Activated CD4-positive, alpha-beta T cell treated with anti-CD3 and anti-CD28 coated beads, Interleukin-2, amount 50 U/mL, for 4 hours (primary cell): ENCODE results near the gene CACNA1S.
A peak's percentile ranks its signal among the peaks of the same experiment; 100 is the strongest.

Experiments
- DNase-seq, 2 experiments: peaks; one replicate each; pipeline ENCODE4 v3.0.0-alpha.2; 2020

CACNA1S gene

DNA sequence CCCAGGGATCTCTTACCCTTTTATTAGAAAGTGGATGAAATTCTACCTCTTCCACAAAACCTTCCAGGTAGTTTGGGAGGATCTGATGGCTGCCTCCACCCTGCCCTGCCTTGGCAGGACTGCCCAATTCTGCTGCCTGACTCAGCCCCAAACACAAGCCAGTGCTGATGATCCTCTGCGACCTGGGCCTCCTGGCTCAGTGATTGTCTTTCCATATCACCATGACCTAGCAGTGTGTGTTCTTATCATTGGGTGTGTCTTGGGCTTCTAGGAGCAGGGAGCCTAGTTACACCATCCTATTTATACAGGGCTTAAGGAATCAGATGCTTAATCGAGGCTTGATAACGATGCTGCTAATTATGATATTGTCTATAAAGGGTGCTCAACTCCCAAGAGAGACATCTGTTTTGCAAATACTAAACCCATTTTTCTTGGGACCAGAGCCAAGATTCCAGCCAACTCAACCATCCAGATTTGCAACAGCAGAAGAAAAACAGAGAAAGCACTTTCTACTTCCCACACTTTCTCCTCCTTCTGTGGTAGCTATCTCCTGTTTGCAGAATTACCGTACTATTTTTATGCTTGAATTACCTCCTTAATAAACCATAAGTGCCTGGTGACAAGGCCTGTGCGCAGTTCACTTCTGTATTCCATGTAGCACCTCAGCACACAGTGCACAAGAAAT, 52.2 kb downstream of the CACNA1S start:
- no peak for DNase-seq

- no peak for DNase-seq
Measured at GRCh38 chr1:201059401-201059800, 52.8 kb downstream of the CACNA1S start.

- no peak for DNase-seq
Measured at GRCh38 chr1:201054091-201054543, 58.1 kb downstream of the CACNA1S start.

GRCh38 chr1:201053155-201053860, 58.9 kb downstream of the CACNA1S start:
- DNase-seq = no peak

- DNase-seq = no peak
Measured at GRCh38 chr1:201051399-201051798, 60.8 kb downstream of the CACNA1S start.

DNA sequence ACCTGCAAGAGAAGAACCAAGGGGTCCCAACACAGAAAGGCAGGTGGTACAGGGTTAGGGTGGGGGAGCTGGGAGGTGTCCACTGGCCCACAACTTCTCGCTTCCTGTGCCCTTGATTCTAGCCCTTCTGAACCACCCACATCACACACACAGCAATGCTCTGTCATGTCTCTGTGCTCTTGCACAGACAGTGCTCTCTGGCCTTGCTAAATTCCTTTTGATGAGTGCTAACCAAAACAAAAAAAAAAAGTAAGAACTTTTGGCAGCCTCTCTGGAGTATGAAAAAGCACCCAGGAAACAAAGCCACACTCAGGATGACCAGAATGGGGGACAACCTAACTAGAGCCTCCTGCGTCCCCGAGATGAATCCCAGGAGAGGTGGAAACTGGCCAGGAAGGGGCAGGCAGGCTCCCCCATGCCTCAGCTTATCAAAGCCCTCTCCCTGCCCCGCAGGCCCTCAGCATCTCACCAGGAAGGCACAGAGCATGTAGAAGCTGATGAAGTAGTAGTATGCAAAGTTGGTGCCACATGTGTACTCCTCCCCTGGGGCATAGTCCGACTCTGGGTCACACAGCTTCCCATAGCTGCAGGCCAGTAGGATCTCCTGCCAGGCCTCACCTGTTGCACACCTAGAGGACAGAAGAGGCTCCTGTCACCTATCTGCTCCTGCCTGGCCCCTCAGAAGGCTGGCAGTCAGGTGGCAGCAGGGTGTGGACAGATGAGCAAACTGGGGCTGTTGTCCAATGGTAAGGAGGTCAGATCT, 61.5 kb downstream of the CACNA1S start:
- DNase-seq = no peak

DNA sequence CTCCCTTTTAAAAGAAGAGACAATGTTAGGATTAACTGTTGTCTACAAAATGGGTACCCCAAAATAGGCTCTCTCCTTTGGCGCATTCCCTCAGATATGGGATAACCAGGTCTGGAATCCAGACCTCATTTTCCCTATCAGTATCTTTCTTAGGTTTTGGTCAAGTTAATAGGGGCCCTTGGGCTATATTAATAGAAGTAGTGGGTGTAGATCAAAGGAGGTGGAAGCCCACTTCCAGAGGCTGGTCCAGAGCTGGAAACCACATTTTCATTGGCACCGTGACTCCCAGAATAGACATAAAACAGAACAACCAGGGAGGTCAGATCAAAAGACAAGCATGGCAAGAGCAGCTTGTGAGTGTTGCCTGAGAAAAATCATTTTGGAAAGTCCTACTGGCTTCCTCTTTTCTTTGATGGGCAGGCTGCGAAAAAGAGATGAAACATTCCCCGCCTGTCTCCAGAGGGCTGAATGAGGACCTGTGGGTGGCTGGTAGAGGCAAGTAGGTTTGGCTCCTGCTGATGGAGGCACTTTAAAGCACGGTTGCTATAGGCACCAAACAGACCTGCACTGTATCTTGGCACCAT, 62.9 kb downstream of the CACNA1S start:
- no peak for DNase-seq

- no peak for DNase-seq
Measured at GRCh38 chr1:201048521-201048920, 63.7 kb downstream of the CACNA1S start.

DNA sequence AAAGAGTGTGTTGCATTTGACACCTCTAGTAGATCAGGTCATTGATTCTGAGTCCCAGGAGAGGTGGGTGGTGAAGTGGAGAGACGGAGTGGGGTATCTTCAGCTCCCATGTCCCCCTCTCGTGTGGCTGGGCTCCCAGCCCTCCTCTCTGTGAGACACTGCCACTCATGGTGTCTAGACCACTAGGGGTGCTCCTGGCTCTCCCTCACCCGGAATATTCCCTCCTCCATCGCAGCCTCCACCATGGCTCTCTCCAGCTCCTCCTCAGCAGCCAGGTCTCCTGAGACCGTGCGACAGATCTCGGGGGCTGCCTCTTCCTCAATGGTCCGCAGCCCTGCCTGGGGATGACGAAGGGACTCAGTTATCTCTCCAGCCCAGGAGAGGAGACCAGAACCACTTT, 68.1 kb downstream of the CACNA1S start:
- DNase-seq = no peak

GRCh38 chr1:201042779-201043461, 69.3 kb downstream of the CACNA1S start:
- DNase-seq = peak; percentile 69 to 73

DNA sequence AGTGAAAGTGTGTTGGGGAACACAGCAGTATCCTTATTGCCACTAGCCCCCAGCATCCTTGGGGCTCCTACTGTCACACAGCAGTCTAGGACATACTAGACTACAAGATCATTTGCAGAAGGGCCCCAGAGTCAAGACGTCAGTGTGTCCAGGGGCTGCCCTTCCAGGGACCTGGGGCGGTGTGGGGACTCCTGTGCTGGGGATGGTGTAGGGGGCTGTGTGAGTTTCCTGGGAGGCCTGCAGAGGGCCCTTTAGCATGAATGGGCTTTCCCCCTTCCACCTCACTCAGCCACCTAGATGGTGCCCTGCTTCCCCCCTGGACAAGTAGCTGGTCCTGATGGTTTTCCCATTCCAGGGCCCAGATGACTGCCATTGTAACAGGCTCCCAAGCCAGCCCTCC, 71.2 kb downstream of the CACNA1S start:
- no peak for DNase-seq

DNA sequence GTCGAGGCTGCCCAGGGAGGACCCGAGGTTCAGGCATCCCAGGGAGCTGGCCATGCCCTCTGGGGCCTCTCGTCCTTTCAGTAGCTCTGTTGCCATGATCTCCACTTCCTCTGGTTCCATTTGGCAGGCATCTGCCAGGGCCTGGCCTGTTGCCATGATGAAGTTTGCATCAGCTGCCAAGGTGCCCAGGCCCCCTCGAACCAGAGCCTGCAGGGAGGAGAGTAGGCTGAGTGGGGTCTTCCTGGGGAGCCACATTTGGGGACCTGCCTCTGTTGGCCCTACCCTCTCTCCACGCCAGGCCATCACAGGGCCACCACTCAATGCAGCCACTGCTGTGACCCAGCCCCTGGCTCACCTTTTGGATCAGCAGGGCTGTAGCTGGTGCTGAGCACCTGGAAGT, 72.3 kb downstream of the CACNA1S start:
- DNase-seq = no peak

GRCh38 chr1:201039418-201039817, 72.8 kb downstream of the CACNA1S start:
- no peak for DNase-seq

DNA sequence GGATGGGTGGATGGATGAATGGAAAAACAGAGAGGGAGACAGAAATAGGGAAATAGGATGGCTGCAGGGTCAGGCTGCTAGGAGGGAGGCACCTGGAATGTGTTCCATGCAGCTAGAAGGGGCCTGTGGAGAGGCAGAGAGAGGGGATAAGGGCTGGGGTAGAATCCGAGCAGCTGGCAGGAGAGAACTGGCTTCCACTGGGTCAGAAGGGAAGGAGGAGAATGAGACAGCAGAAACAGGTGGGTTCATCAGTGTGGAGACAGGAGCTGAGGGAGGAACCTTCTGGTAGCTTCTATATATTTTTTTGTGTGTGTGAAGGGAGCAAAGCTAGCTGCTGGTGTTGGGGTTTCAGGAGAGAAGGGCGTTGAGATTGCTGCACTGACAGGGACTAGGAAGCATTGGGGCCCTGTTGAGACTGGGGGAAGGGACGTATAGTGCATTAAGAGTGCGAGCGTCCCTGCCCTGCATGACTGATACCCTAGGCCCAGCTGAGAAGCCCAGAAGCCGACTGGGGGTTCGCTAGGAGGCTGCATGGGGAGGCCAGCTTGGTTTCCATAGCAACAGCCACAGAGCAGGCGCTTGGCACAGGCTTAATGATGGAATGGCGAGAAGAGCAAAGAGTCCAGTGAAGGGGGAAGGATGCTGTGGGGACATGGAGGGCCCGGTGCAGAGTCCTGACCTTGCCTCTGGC, 73.9 kb downstream of the CACNA1S start:
- no peak for DNase-seq

DNA sequence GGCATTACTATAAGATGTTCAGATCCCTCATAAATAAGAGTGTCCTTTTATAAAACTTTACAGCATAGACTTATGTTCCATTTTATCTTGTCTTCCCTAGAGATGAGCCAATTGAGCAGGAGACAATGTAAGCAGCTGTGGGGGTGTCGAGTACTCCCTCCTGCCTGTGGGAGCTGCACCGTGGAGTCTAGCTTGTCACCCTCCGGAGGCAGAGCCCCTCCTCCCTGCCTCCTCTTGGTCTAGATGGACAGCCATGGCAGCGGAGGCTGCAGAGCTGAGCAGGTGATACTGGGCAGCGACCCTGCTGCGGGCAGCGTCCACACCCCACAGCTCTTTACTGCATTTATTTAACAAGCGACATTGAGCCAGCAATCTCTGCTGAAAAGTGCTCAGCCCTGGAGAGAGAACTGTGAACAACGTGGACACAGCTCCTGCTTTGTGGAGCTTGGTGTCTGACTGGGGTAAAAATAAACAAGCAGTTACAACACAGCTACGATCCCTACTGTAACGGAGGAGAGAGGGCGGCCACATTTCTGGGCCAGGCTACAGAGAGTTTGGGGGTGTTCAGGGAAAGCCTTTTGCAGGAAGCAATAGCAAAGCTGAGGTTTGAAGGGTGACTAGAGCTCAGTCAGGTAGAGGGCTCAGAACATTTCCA, 75.9 kb downstream of the CACNA1S start:
- DNase-seq = no peak

- DNase-seq = no peak
Measured at GRCh38 chr1:201034671-201035070, 77.6 kb downstream of the CACNA1S start.

GRCh38 chr1:201032408-201032807, 79.8 kb downstream of the CACNA1S start:
- DNase-seq = no peak

DNA sequence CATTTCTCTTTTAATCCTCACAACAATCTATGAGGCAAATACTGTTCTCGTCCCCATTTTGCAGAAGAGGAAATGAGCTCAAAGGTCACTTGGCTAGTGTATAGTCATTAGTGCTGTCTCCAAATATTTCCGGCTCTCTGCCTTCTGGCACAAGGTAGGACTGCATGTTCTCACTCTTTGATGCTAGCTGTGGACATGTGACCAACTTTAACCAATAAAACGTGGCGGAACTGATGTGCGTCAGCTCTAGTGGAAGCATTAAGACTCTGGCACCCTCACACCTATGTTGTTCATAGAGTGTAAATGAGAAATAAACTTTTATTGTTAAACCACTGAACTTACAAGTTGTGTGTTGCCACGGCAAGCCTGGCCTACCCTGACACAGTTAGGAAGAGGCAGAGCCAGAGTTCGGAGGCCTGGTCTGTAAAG, 83.8 kb downstream of the CACNA1S start:
- no peak for DNase-seq

DNA sequence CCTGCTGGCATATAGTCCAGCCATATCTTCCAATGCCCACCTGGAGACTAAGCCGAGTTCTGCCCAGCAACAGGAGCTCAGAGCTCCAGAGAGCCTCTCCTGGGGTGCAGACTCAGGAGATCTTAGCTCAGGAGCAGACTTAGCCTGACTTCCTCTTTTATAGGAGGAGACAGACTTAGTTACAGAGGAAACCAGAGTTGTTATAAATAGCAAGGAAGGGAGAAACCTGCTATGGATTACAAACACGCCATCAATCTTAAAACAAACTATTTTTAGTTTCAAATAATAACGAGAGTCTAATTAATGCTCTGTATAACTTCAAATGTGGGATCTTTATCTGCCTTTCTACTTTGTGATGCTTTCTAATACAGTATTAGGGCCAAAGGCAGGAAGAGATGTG, 85.4 kb downstream of the CACNA1S start:
- DNase-seq = no peak

DNA sequence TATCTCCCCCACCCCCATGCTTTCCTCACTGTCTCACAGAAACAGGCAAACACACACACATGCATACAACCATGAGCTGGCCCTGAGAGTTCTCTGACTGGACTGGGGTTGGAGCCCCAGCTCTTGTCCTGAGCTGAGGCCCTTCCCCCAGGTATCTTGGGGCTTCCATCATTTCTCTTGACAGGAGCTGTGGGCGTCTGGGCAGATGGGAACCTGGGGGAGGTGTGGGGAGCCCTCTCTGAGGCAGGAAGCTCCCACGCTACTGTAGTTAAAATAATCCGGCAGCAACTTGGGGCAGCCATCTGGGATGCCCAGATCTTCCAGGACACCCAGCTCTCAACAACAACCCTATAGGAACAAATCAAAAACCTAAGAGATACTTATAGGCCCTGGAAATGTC, 86.0 kb downstream of the CACNA1S start:
- DNase-seq = no peak

GRCh38 chr1:201025571-201026002, 86.6 kb downstream of the CACNA1S start:
- DNase-seq = no peak

GRCh38 chr1:201024625-201024998, 87.6 kb downstream of the CACNA1S start:
- DNase-seq = no peak
